Osteocyte (in vitro differentiated cells): ENCODE data around the gene FBXL16. TPM values are rescaled to one million over a fixed set of nuclear protein-coding genes. Genes with fewer than 3 reads are reported as not detected.

Experiments used
- DNase-seq: peaks from one replicate; pipeline ENCODE4 v3.0.0; 2021; ENCODE audit warnings: mixed read lengths; ENCODE audit not compliant: unreplicated experiment; ENCODE audit errors: extremely low spot score
- H3K27ac Mint-ChIP-seq: one replicate; pipeline ENCODE4 v1.8.0; 2021; ENCODE audit warnings: mild to moderate bottlenecking, mixed read lengths; ENCODE audit not compliant: unreplicated experiment
- H3K27me3 Mint-ChIP-seq: one replicate; pipeline ENCODE4 v1.8.0; 2021; ENCODE audit warnings: mixed read lengths; ENCODE audit not compliant: unreplicated experiment
- H3K36me3 Mint-ChIP-seq: one replicate; pipeline ENCODE4 v1.8.0; 2021; ENCODE audit warnings: mixed read lengths; ENCODE audit not compliant: unreplicated experiment
- H3K4me1 Mint-ChIP-seq: one replicate; pipeline ENCODE4 v1.8.0; 2021; ENCODE audit warnings: mixed read lengths; ENCODE audit not compliant: unreplicated experiment
- H3K4me3 Mint-ChIP-seq: one replicate; pipeline ENCODE4 v1.8.0; 2021; ENCODE audit warnings: mild to moderate bottlenecking, moderate library complexity, mixed read lengths; ENCODE audit not compliant: unreplicated experiment
- H3K9me3 Mint-ChIP-seq: one replicate; pipeline ENCODE4 v1.8.0; 2021; ENCODE audit warnings: mixed read lengths; ENCODE audit not compliant: unreplicated experiment
- CTCF ChIP-seq: fragments of 200-600 bp; sonication (generic); IDR thresholded peaks from 2 replicates; pipeline ENCODE4 v1.5.0; 2021; ENCODE audit warnings: antibody characterized with exemption, mild to moderate bottlenecking, moderate library complexity
- total RNA-seq: library from RNA; stranded (reverse); gene quantifications from 2 replicates; pipeline ENCODE4 v1.2.1, GENCODE V29; 2021

FBXL16 gene
- total RNA-seq, 1 donor from 2014 or later = 0.32 TPM

GRCh38 chr16:660459-661183 is 45.0 kb downstream of the FBXL16 start:
- Mint-ChIP-seq H3K4me3 (peak overlapping the region; percentile 29), H3K27me3 (no peaks in the 10 kb centered on the region), H3K27ac (peak overlapping the region; percentile 57), H3K9me3 (no peaks in the 10 kb centered on the region), H3K36me3 (peaks cover 2% of the 10 kb centered on the region), H3K4me1 (peaks cover 5% of the 10 kb centered on the region)
- TF ChIP-seq CTCF = peak; percentile 57
- DNase-seq = no peak

- Mint-ChIP-seq H3K4me1 (peaks cover 5% of the 10 kb centered on the region), H3K27me3 (no peaks in the 10 kb centered on the region), H3K36me3 (peaks cover 2% of the 10 kb centered on the region), H3K4me3 (no peak overlapping the region), H3K27ac (no peak overlapping the region), H3K9me3 (no peaks in the 10 kb centered on the region)
- TF ChIP-seq CTCF = no peak
- DNase-seq = no peak
Observed at GRCh38 chr16:660132-660458, 45.5 kb downstream of the FBXL16 start.

GRCh38 chr16:659618-660017 is 46.0 kb downstream of the FBXL16 start:
- H3K27ac Mint-ChIP-seq = no peak overlapping the region
- no peak for DNase-seq
- no peaks in the 10 kb centered on the region for H3K9me3 Mint-ChIP-seq
- peaks cover 5% of the 10 kb centered on the region for H3K4me1 Mint-ChIP-seq
- peaks cover 2% of the 10 kb centered on the region for H3K36me3 Mint-ChIP-seq
- H3K4me3 Mint-ChIP-seq = no peak overlapping the region
- no peaks in the 10 kb centered on the region for H3K27me3 Mint-ChIP-seq
- no peak for TF ChIP-seq CTCF

GRCh38 chr16:658679-659571 is 46.7 kb downstream of the FBXL16 start:
- no peak for TF ChIP-seq CTCF
- peaks cover 5% of the 10 kb centered on the region for H3K4me1 Mint-ChIP-seq
- H3K9me3 Mint-ChIP-seq = no peaks in the 10 kb centered on the region
- H3K27ac Mint-ChIP-seq = no peak overlapping the region
- no peaks in the 10 kb centered on the region for H3K27me3 Mint-ChIP-seq
- DNase-seq = no peak
- H3K4me3 Mint-ChIP-seq = no peak overlapping the region
- peaks cover 2% of the 10 kb centered on the region for H3K36me3 Mint-ChIP-seq

GRCh38 chr16:657487-657886 is 48.1 kb downstream of the FBXL16 start:
- DNase-seq = no peak
- H3K27ac Mint-ChIP-seq = no peak overlapping the region
- no peaks in the 10 kb centered on the region for H3K9me3 Mint-ChIP-seq
- H3K36me3 Mint-ChIP-seq = peaks cover 2% of the 10 kb centered on the region
- no peak for TF ChIP-seq CTCF
- no peaks in the 10 kb centered on the region for H3K27me3 Mint-ChIP-seq
- H3K4me1 Mint-ChIP-seq = peaks cover 5% of the 10 kb centered on the region
- no peak overlapping the region for H3K4me3 Mint-ChIP-seq
